HG03039 (cell line): ENCODE results near the gene SEC61A1.
A peak's percentile ranks its signal among the peaks of the same experiment; 100 is the strongest.

Experiments used
- ATAC-seq: cut with Tn5 transposase; IDR thresholded peaks from one replicate; pipeline ENCODE4 v1.9.1; 2021; ENCODE audit warnings: mild to moderate bottlenecking, moderate library complexity; ENCODE audit not compliant: unreplicated experiment

The SEC61A1 gene

GRCh38 chr3:128051837-128052594 lies at the start of gene SEC61A1:
TSS of gene SEC61A1 (plus strand) at chr3:128052437. CDS start at chr3:128052553, 116 bp downstream.
- peak; percentile 90 for ATAC-seq

- ATAC-seq: no peak
Measured at GRCh38 chr3:128004661-128005060, 47.6 kb upstream of the SEC61A1 start.

- no peak for ATAC-seq
Measured at GRCh38 chr3:128006061-128007032, 45.9 kb upstream of the SEC61A1 start.

GRCh38 chr3:128007033-128007424 lies 45.2 kb upstream of the SEC61A1 start:
- no peak for ATAC-seq

- ATAC-seq: no peak
Measured at GRCh38 chr3:128009952-128010846, 42.0 kb upstream of the SEC61A1 start.

- ATAC-seq: no peak
Measured at GRCh38 chr3:128011140-128011539, 41.1 kb upstream of the SEC61A1 start.

- no peak for ATAC-seq
Measured at GRCh38 chr3:128012050-128012449, 40.2 kb upstream of the SEC61A1 start.

GRCh38 chr3:128014548-128014947 lies 37.7 kb upstream of the SEC61A1 start:
- no peak for ATAC-seq

GRCh38 chr3:128016502-128016901 lies 35.7 kb upstream of the SEC61A1 start:
- no peak for ATAC-seq

GRCh38 chr3:128021768-128022372 lies 30.4 kb upstream of the SEC61A1 start:
- no peak for ATAC-seq

GRCh38 chr3:128033102-128033501 lies 19.1 kb upstream of the SEC61A1 start:
- no peak for ATAC-seq

- no peak for ATAC-seq
Measured at GRCh38 chr3:128036119-128036518, 16.1 kb upstream of the SEC61A1 start.

GRCh38 chr3:128040041-128040440 lies 12.2 kb upstream of the SEC61A1 start:
- no peak for ATAC-seq

- no peak for ATAC-seq
Measured at GRCh38 chr3:128040660-128041059, 11.6 kb upstream of the SEC61A1 start.

GRCh38 chr3:128041344-128041743 lies 10.9 kb upstream of the SEC61A1 start:
- no peak for ATAC-seq

- ATAC-seq: no peak
Measured at GRCh38 chr3:128050597-128050996, 1.6 kb upstream of the SEC61A1 start.

- no peak for ATAC-seq
Measured at GRCh38 chr3:128051459-128051836, 789 bp upstream of the SEC61A1 start.

GRCh38 chr3:128052595-128053351 lies 536 bp downstream of the SEC61A1 start:
- no peak for ATAC-seq

GRCh38 chr3:128053614-128054013 lies 1.4 kb downstream of the SEC61A1 start:
- ATAC-seq: no peak

GRCh38 chr3:128054367-128054766 lies 2.1 kb downstream of the SEC61A1 start:
- ATAC-seq: no peak
